H1 (cell line): ENCODE measurements around the gene GRK5. TPM values are rescaled to one million over a fixed set of nuclear protein-coding genes. Genes with fewer than 3 reads are reported as not detected.

ENCODE experiments used
- CTCF ChIA-PET: fragments of 300-600 bp; sonication (Branson Sonifier 250); formaldehyde crosslinking; loops from one replicate; lab custom pipeline; 2021; ENCODE audit not compliant: partially characterized antibody; lab: Charles Lee
- POLR2A ChIA-PET: fragments of 300-600 bp; sonication (Branson Sonifier 250); formaldehyde crosslinking; loops from one replicate; lab custom pipeline; 2021; ENCODE audit warnings: inconsistent platforms; ENCODE audit not compliant: partially characterized antibody; lab: Charles Lee
- DNase-seq, 2 experiments: peaks; one replicate each; pipeline versions ENCODE4 v3.0.0 to v3.0.0-alpha.2; 2010 to 2022; ENCODE audit warnings: low spot score in 2 of 2, low read depth in 1 of 2, mixed read lengths in 1 of 2
- FAIRE-seq: peaks from 2 replicates; lab custom pipeline; 2011; peaks lifted over from hg19 to GRCh38; lab: Jason Lieb, UNC
- H2AFZ ChIP-seq: 2 replicates; pipeline ENCODE4 v1.8.1; 2012; ENCODE audit warnings: low read length, inconsistent platforms
- H2AK5ac ChIP-seq: 2 replicates; pipeline ENCODE4 v1.6.1; 2013; ENCODE audit warnings: low read depth, low read length
- H2BK120ac ChIP-seq: replicated peaks from 2 replicates; pipeline ENCODE3; 2013; ENCODE audit warnings: low read depth, low read length, inconsistent platforms
- H2BK12ac ChIP-seq: 2 replicates; pipeline ENCODE4 v1.6.1; 2013; ENCODE audit warnings: low read depth, low read length
- H2BK15ac ChIP-seq: 2 replicates; pipeline ENCODE4 v1.6.1; 2013; ENCODE audit warnings: low read length
- H2BK20ac ChIP-seq: 2 replicates; pipeline ENCODE4 v1.6.1; 2013; ENCODE audit warnings: low read length
- H2BK5ac ChIP-seq: 2 replicates; pipeline ENCODE4 v1.6.1; 2013; ENCODE audit warnings: low read depth, low read length
- H3K14ac ChIP-seq: 2 replicates; pipeline ENCODE4 v1.6.1; 2013; ENCODE audit warnings: inconsistent platforms; ENCODE audit not compliant: insufficient read length
- H3K18ac ChIP-seq: 2 replicates; pipeline ENCODE4 v1.6.1; 2013; ENCODE audit warnings: low read length; ENCODE audit errors: extremely low read depth
- H3K23ac ChIP-seq: 2 replicates; pipeline ENCODE4 v1.6.1; 2013; ENCODE audit warnings: inconsistent platforms; ENCODE audit not compliant: insufficient read length
- H3K23me2 ChIP-seq: 2 replicates; pipeline ENCODE4 v1.6.1; 2013; ENCODE audit warnings: low read depth, low read length
- H3K27ac ChIP-seq: 2 replicates; pipeline ENCODE4 v1.6.1; 2011; ENCODE audit warnings: low read depth, low read length, inconsistent platforms
- H3K27me3 ChIP-seq, 4 experiments: replicated peaks in 1 of 4; 1 replicate in 1 of 4; 2 replicates in 3 of 4; pipeline versions ENCODE4 v1.6.1 to v1.8.1; 2011 to 2013; ENCODE audit warnings: low read length in 3 of 4, mild to moderate bottlenecking in 3 of 4, inconsistent platforms in 2 of 4, mixed read lengths in 2 of 4, moderate library complexity in 1 of 4; ENCODE audit not compliant: control insufficient read depth in 3 of 4, insufficient read depth in 3 of 4; ENCODE audit errors: extremely low read depth in 1 of 4
- H3K36me3 ChIP-seq, 4 experiments: 2 replicates each; pipeline versions ENCODE4 v1.6.1 to v1.8.1; 2011 to 2013; ENCODE audit warnings: mild to moderate bottlenecking in 4 of 4, low read length in 3 of 4, moderate library complexity in 2 of 4, control low read depth in 1 of 4, inconsistent platforms in 1 of 4; ENCODE audit not compliant: insufficient read depth in 4 of 4, control insufficient read depth in 2 of 4
- H3K4ac ChIP-seq: replicated peaks from 2 replicates; pipeline ENCODE3; 2013; ENCODE audit warnings: low read length, low read depth, mixed read lengths, inconsistent platforms; ENCODE audit not compliant: insufficient read length
- H3K4me1 ChIP-seq, 4 experiments: replicated peaks in 1 of 4; 1 replicate in 1 of 4; 2 replicates in 3 of 4; pipeline versions ENCODE4 v1.6.1 to v1.8.1; 2011 to 2013; ENCODE audit warnings: low read length in 3 of 4, inconsistent platforms in 2 of 4, mixed read lengths in 1 of 4; ENCODE audit not compliant: insufficient read depth in 4 of 4, control insufficient read depth in 3 of 4
- H3K4me2 ChIP-seq, 2 experiments: 2 replicates each; pipeline versions ENCODE4 v1.6.1 to v1.8.1; 2011 to 2013; ENCODE audit warnings: low read depth in 2 of 2, low read length in 2 of 2, control low read depth in 1 of 2, inconsistent platforms in 1 of 2, mild to moderate bottlenecking in 1 of 2; ENCODE audit not compliant: insufficient read depth in 1 of 2
- H3K4me3 ChIP-seq, 4 experiments: fragments of 200-600, 300-600 bp in 1 of 4; sonication (generic), shearing (Covaris generic), sonication (Bioruptor Twin) in 1 of 4; 2 replicates each; pipeline versions ENCODE4 v1.5.1 to v1.8.1; 2011 to 2016; ENCODE audit warnings: low read length in 4 of 4, low read depth in 3 of 4, control low read depth in 2 of 4, inconsistent platforms in 2 of 4, mild to moderate bottlenecking in 2 of 4, mixed read lengths in 1 of 4, moderate library complexity in 1 of 4; ENCODE audit not compliant: insufficient read depth in 2 of 4; ENCODE audit errors: extremely low read depth in 1 of 4
- H3K56ac ChIP-seq: replicated peaks from 2 replicates; pipeline ENCODE3; 2013; ENCODE audit warnings: low read depth, mild to moderate bottlenecking, mixed read lengths, low read length, inconsistent platforms; ENCODE audit not compliant: insufficient read length
- H3K79me1 ChIP-seq: 2 replicates; pipeline ENCODE4 v1.6.1; 2013; ENCODE audit warnings: low read depth, low read length, control low read depth
- H3K79me2 ChIP-seq, 2 experiments: 2 replicates each; pipeline versions ENCODE4 v1.6.1 to v1.8.1; 2012 to 2013; ENCODE audit warnings: low read length in 2 of 2, mild to moderate bottlenecking in 2 of 2, inconsistent platforms in 1 of 2; ENCODE audit not compliant: insufficient read depth in 2 of 2, control insufficient read depth in 1 of 2
- H3K9ac ChIP-seq, 4 experiments: replicated peaks in 1 of 4; 1 replicate in 1 of 4; 2 replicates in 3 of 4; pipeline versions ENCODE4 v1.6.1 to v1.8.1; 2011 to 2013; ENCODE audit warnings: low read depth in 3 of 4, low read length in 3 of 4, control low read depth in 2 of 4, mild to moderate bottlenecking in 2 of 4, moderate library complexity in 2 of 4, inconsistent platforms in 1 of 4; ENCODE audit errors: extremely low read depth in 1 of 4
- H3K9me3 ChIP-seq, 2 experiments: 2 replicates each; pipeline versions ENCODE4 v1.6.1 to v1.8.1; 2012 to 2013; ENCODE audit warnings: mild to moderate bottlenecking in 2 of 2, moderate library complexity in 2 of 2, control low read depth in 1 of 2, inconsistent platforms in 1 of 2, low read depth in 1 of 2, low read length in 1 of 2, mixed read lengths in 1 of 2; ENCODE audit not compliant: insufficient read depth in 2 of 2
- H4K20me1 ChIP-seq, 2 experiments: replicated peaks in 1 of 2; 2 replicates each; pipeline versions ENCODE3 to v1.8.1; 2011 to 2013; ENCODE audit warnings: inconsistent platforms in 2 of 2, low read length in 2 of 2, mild to moderate bottlenecking in 1 of 2; ENCODE audit not compliant: insufficient read depth in 2 of 2, control insufficient read depth in 1 of 2
- H4K5ac ChIP-seq: 2 replicates; pipeline ENCODE4 v1.6.1; 2013; ENCODE audit warnings: low read length, low read depth, mixed read lengths, inconsistent platforms; ENCODE audit not compliant: insufficient read length
- H4K8ac ChIP-seq: 2 replicates; pipeline ENCODE4 v1.8.0; 2013; ENCODE audit warnings: mild to moderate bottlenecking, moderate library complexity, low read length, inconsistent platforms; ENCODE audit not compliant: insufficient read depth; ENCODE audit errors: extremely low read depth
- H4K91ac ChIP-seq: replicated peaks from 2 replicates; pipeline ENCODE3; 2013; ENCODE audit warnings: low read length, mixed read lengths, inconsistent platforms; ENCODE audit not compliant: insufficient read length
- BACH1 ChIP-seq: IDR thresholded peaks from 2 replicates; pipeline ENCODE4 v1.6.1; 2012; ENCODE audit warnings: low read length, improper control_type of control experiment
- BRCA1 ChIP-seq: IDR thresholded peaks from 2 replicates; pipeline ENCODE4 v1.6.1; 2012; ENCODE audit warnings: low read depth, low read length, improper control_type of control experiment
- CBX5 ChIP-seq: fragments of 300-800, 300-1000 bp; sonication (generic); IDR thresholded peaks from 2 replicates; pipeline ENCODE4 v1.7.1; 2016; ENCODE audit warnings: antibody characterized with exemption, low read length, low read depth
- CHD2 ChIP-seq: IDR thresholded peaks from 2 replicates; pipeline ENCODE4 v1.6.1; 2012; ENCODE audit warnings: low read length, improper control_type of control experiment
- HDAC2 ChIP-seq, 2 experiments: fragments of 300-600 bp in 1 of 2; sonication (generic) in 1 of 2; IDR thresholded peaks; 2 replicates each; pipeline ENCODE4 v1.6.1; 2011 to 2012; ENCODE audit warnings: low read depth in 2 of 2, low read length in 2 of 2, mild to moderate bottlenecking in 2 of 2, moderate library complexity in 2 of 2, borderline replicate concordance in 1 of 2, inconsistent platforms in 1 of 2
- JUND ChIP-seq: IDR thresholded peaks from 2 replicates; pipeline ENCODE4 v1.6.1; 2011; ENCODE audit warnings: mild to moderate bottlenecking, improper control_type of control experiment, low read length
- NANOG ChIP-seq: IDR thresholded peaks from 2 replicates; pipeline ENCODE4 v1.6.1; 2011; ENCODE audit warnings: low read length, low read depth, mild to moderate bottlenecking, inconsistent platforms; ENCODE audit not compliant: insufficient read depth, poor library complexity, severe bottlenecking
- RFX5 ChIP-seq: IDR thresholded peaks from 2 replicates; pipeline ENCODE4 v1.6.1; 2011; ENCODE audit warnings: low read depth, low read length, improper control_type of control experiment, borderline replicate concordance
- RNF2 ChIP-seq: fragments of 200-900, 300-1000 bp; sonication (generic); IDR thresholded peaks from 2 replicates; pipeline ENCODE4 v1.7.1; 2016; ENCODE audit warnings: borderline replicate concordance, low read depth, mild to moderate bottlenecking, antibody characterized with exemption, low read length; ENCODE audit not compliant: poor library complexity, severe bottlenecking; ENCODE audit errors: missing control alignments
- SP1 ChIP-seq: IDR thresholded peaks from 2 replicates; pipeline ENCODE4 v1.6.1; 2011; ENCODE audit warnings: low read depth, low read length
- TAF7 ChIP-seq: optimal IDR thresholded peaks from 2 replicates; pipeline ENCODE3; 2011; ENCODE audit warnings: low read depth, mild to moderate bottlenecking, inconsistent platforms, low read length, moderate library complexity, borderline replicate concordance
- WGBS, 2 experiments: shearing (Covaris generic) in 1 of 2; methylation state at CpG; one replicate each; pipeline versions ENCODE4 v1.1.6 to v1.1.7; 2013 to 2015; ENCODE audit warnings: low lambda C conversion rate in 2 of 2, mixed read lengths in 2 of 2, inconsistent platforms in 1 of 2, low coverage in 1 of 2, missing lambda C conversion rate in 1 of 2; ENCODE audit not compliant: insufficient replicate concordance in 2 of 2, insufficient coverage in 1 of 2, insufficient read length in 1 of 2; ENCODE audit errors: extremely low coverage in 1 of 2, missing lambda C conversion rate in 1 of 2; 5-methylcytosine and 5-hydroxymethylcytosine counted together
- polyA plus RNA-seq, 7 experiments: library from polyadenylated mRNA; depleted of rRNA in 3 of 7; stranded (reverse) in 5 of 7; unstranded in 2 of 7; fragments of >200 nt in 5 of 7; fragments of 200-250 nt in 2 of 7; gene quantifications; 1 replicate in 5 of 7; 2 replicates in 1 of 7; 4 replicates in 1 of 7; pipeline versions ENCODE4 v1.2.1 to v1.2.3, GENCODE V29; 2011 to 2013; ENCODE audit warnings: missing spikeins in 2 of 7, mixed read lengths in 2 of 7
- total RNA-seq: library from RNA; stranded (reverse); fragmentation: NEBNext Ultra II Directional; extraction: Animal tissue kit (Norgen Biotek cat#: 25700); gene quantifications from 2 replicates; pipeline ENCODE4 v1.2.1, GENCODE V29; 2021
- TF ChIP-seq, protein P1 (sequence below): IDR thresholded peaks from 2 replicates; pipeline ENCODE4 v1.6.1; 2012; ENCODE audit warnings: inconsistent platforms

GRK5 gene
- total and polyA plus RNA-seq, 2 of the 8 experiments (the other 6 are each of a cell fraction or from before 2014, with no cell fraction given), result 0.54 to 2.5 TPM

DNA sequence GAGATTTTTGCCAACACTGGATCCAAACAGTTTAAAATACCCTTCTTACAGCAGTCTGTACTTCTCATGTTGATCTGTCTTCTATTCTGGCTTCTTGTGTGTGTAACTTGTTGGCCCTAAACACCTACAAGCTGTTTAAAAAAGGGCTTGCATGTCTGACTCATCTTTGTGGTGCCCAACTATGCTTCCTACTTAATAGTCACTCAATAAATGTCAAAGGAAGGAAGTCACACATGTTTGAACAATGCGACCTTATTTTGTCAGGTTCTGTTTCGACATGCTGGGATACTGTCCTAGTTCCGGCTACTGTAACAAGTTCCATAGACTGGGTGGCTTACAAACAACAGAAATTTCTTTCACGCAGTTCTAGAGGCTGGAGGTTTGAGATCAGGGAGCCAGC is 9.4 kb upstream of the GRK5 start:
- no peak overlapping the region for H4K91ac ChIP-seq
- H2AFZ ChIP-seq, result no peak overlapping the region
- no peak overlapping the region for H2BK12ac ChIP-seq
- no peak overlapping the region for H2BK5ac ChIP-seq
- no peak overlapping the region for H3K4me2 ChIP-seq
- H4K5ac ChIP-seq, result no peak overlapping the region
- no peaks in the 10 kb centered on the region for H3K79me1 ChIP-seq
- H3K23ac ChIP-seq, result no peak overlapping the region
- no peaks in the 10 kb centered on the region for H3K9me3 ChIP-seq
- ChIA-PET CTCF (interaction anchor here (0.6 to 10.9 kb wide), 46 partner anchors 9 to 430 kb away, joined by 3 to 272 read pairs (median 7); partner anchors contain the start of gene GRK5), POLR2A (interaction anchor here (0.6 to 0.7 kb wide), 2 partner anchors 9 to 98 kb away, joined by 3 to 4 read pairs; partner anchors contain the start of gene GRK5)
- no peaks in the 10 kb centered on the region for H3K36me3 ChIP-seq
- 94% methylated on average over 4 of the region's 4 CpGs; no CpG with 5 or more reads in 1 of the 2 experiments for WGBS, 2 experiments
- H3K79me2 ChIP-seq, result no peaks in the 10 kb centered on the region
- no peak for DNase-seq
- H4K8ac ChIP-seq, result no peak overlapping the region
- H3K27ac ChIP-seq, result no peak overlapping the region
- no peaks in the 10 kb centered on the region for H4K20me1 ChIP-seq
- no peak overlapping the region for H3K18ac ChIP-seq
- H3K4me3 ChIP-seq, result no peak overlapping the region
- no peak overlapping the region for H3K9ac ChIP-seq
- no peaks in the 10 kb centered on the region for H3K23me2 ChIP-seq
- FAIRE-seq, result no peak
- H3K56ac ChIP-seq, result no peak overlapping the region
- peaks cover 0 to 3% (median 0%) of the 10 kb centered on the region in 4 experiments; a peak in 1 of 7 replicates for H3K4me1 ChIP-seq
- no peak overlapping the region for H2BK20ac ChIP-seq
- H3K27me3 ChIP-seq, result no peaks in the 10 kb centered on the region
- H3K14ac ChIP-seq, result no peak overlapping the region
- H2BK15ac ChIP-seq, result no peak overlapping the region
- H2AK5ac ChIP-seq, result no peak overlapping the region
- H2BK120ac ChIP-seq, result no peak overlapping the region
- H3K4ac ChIP-seq, result no peak overlapping the region
- TF ChIP-seq BACH1, result no peak
- no peak for TF ChIP-seq TAF7
- TF ChIP-seq SP1, result no peak
- no peak for TF ChIP-seq CBX5
- TF ChIP-seq BRCA1, result no peak
- TF ChIP-seq, protein P1, sequence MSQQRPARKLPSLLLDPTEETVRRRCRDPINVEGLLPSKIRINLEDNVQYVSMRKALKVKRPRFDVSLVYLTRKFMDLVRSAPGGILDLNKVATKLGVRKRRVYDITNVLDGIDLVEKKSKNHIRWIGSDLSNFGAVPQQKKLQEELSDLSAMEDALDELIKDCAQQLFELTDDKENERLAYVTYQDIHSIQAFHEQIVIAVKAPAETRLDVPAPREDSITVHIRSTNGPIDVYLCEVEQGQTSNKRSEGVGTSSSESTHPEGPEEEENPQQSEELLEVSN, result no peak
- TF ChIP-seq RNF2, result no peak
- no peak for TF ChIP-seq HDAC2 (IDR thresholded peaks at IDR 0.05; ENCODE audit: borderline replicate concordance in 1 of 2, low read depth in 2 of 2, low read length in 2 of 2)
- no peak for TF ChIP-seq JUND
- no peak for TF ChIP-seq RFX5
- TF ChIP-seq CHD2, result no peak
- no peak for TF ChIP-seq NANOG
